Hepatocyte (in vitro differentiated cells): ENCODE data around the gene GRID1. TPM values are rescaled to one million over a fixed set of nuclear protein-coding genes. Genes with fewer than 3 reads are reported as not detected.

Experiments
- DNase-seq: peaks from one replicate; pipeline ENCODE4 v3.0.0-alpha.2; 2016; ENCODE audit warnings: low spot score
- H2AFZ ChIP-seq: fragments of 200-600 bp; sonication (generic); 2 replicates; pipeline ENCODE4 v1.6.0; 2016; ENCODE audit warnings: antibody characterized with exemption, mild to moderate bottlenecking
- H3K27ac ChIP-seq: fragments of 200-600 bp; sonication (generic); 2 replicates; pipeline ENCODE4 v1.5.1; 2016; ENCODE audit warnings: mild to moderate bottlenecking
- H3K27me3 ChIP-seq: fragments of 200-600 bp; sonication (generic); 2 replicates; pipeline ENCODE4 v1.6.1; 2016
- H3K36me3 ChIP-seq: fragments of 200-600 bp; sonication (generic); replicated peaks from 2 replicates; pipeline ENCODE4 v1.5.1; 2016; ENCODE audit warnings: low read depth; ENCODE audit not compliant: insufficient read depth
- H3K4me1 ChIP-seq: fragments of 200-600 bp; sonication (generic); 2 replicates; pipeline ENCODE4 v1.5.1; 2016; ENCODE audit warnings: mild to moderate bottlenecking, moderate library complexity; ENCODE audit not compliant: insufficient read depth
- H3K4me2 ChIP-seq: fragments of 200-600 bp; sonication (generic); 2 replicates; pipeline ENCODE4 v1.6.0; 2016
- H3K4me3 ChIP-seq: fragments of 200-600 bp; sonication (generic); 2 replicates; pipeline ENCODE4 v1.5.1; 2016; ENCODE audit warnings: mild to moderate bottlenecking
- H3K79me2 ChIP-seq: fragments of 200-600 bp; sonication (generic); 2 replicates; pipeline ENCODE4 v1.6.0; 2017; ENCODE audit warnings: mild to moderate bottlenecking
- H3K9me2 ChIP-seq: fragments of 200-600 bp; sonication (generic); replicated peaks from 2 replicates; pipeline ENCODE4 v1.6.0; 2017; ENCODE audit warnings: mild to moderate bottlenecking; ENCODE audit not compliant: insufficient read depth
- H3K9me3 ChIP-seq: fragments of 200-600 bp; sonication (generic); 2 replicates; pipeline ENCODE4 v1.5.1; 2016; ENCODE audit warnings: low read depth, mild to moderate bottlenecking
- H4K20me1 ChIP-seq: fragments of 200-600 bp; sonication (generic); 2 replicates; pipeline ENCODE4 v1.6.0; 2016; ENCODE audit warnings: mild to moderate bottlenecking; ENCODE audit not compliant: insufficient read depth, poor library complexity, severe bottlenecking
- EZH2 ChIP-seq: fragments of 200-600 bp; sonication (generic); IDR thresholded peaks from 2 replicates; pipeline ENCODE4 v1.6.1; 2016; ENCODE audit warnings: antibody characterized with exemption, mild to moderate bottlenecking, borderline replicate concordance
- EZH2phosphoT487 ChIP-seq: fragments of 200-600 bp; sonication (generic); IDR thresholded peaks from one replicate; pipeline ENCODE4 v1.6.1; 2018; ENCODE audit warnings: antibody characterized with exemption, mild to moderate bottlenecking, low read depth, moderate library complexity; ENCODE audit not compliant: unreplicated experiment, severe bottlenecking
- WGBS: methylation state at CpG from one replicate; pipeline ENCODE4 v1.1.6; 2016; ENCODE audit warnings: low lambda C conversion rate; ENCODE audit errors: missing lambda C conversion rate; 5-methylcytosine and 5-hydroxymethylcytosine counted together
- polyA plus RNA-seq: library from polyadenylated mRNA; unstranded; fragments of >200 nt; fragmentation: Nextera tagmentation; extraction: Ambion mirVana; gene quantifications from 2 replicates; pipeline ENCODE4 v1.2.1, GENCODE V29; 2016
- total RNA-seq: library from RNA; depleted of rRNA; stranded (reverse); fragments of >200 nt; gene quantifications from 2 replicates; pipeline ENCODE4 v1.2.3, GENCODE V29; 2014
- TF ChIP-seq, protein P1 (sequence below): fragments of 200-600 bp; sonication (generic); IDR thresholded peaks from 2 replicates; pipeline ENCODE4 v1.5.1; 2016; ENCODE audit warnings: antibody characterized with exemption, mild to moderate bottlenecking; ENCODE audit not compliant: poor library complexity

Gene GRID1
- total and polyA plus RNA-seq, 2 experiments from 2014 or later = 0.07 to 0.37 TPM

- TF ChIP-seq EZH2phosphoT487 = no peak
- TF ChIP-seq, protein P1, sequence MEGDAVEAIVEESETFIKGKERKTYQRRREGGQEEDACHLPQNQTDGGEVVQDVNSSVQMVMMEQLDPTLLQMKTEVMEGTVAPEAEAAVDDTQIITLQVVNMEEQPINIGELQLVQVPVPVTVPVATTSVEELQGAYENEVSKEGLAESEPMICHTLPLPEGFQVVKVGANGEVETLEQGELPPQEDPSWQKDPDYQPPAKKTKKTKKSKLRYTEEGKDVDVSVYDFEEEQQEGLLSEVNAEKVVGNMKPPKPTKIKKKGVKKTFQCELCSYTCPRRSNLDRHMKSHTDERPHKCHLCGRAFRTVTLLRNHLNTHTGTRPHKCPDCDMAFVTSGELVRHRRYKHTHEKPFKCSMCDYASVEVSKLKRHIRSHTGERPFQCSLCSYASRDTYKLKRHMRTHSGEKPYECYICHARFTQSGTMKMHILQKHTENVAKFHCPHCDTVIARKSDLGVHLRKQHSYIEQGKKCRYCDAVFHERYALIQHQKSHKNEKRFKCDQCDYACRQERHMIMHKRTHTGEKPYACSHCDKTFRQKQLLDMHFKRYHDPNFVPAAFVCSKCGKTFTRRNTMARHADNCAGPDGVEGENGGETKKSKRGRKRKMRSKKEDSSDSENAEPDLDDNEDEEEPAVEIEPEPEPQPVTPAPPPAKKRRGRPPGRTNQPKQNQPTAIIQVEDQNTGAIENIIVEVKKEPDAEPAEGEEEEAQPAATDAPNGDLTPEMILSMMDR = no peak
- no peak for TF ChIP-seq EZH2
- no peak for DNase-seq
- 89% methylated on average over 3 of the region's 3 CpGs for WGBS
Observed at GRCh38 chr10:86082556-86082955, 284.0 kb downstream of the GRID1 start.

GRCh38 chr10:86079088-86079487, 287.5 kb downstream of the GRID1 start:
- no peaks in the 10 kb centered on the region for H3K27me3 ChIP-seq
- H3K4me1 ChIP-seq = peaks cover 9% of the 10 kb centered on the region
- no peaks in the 10 kb centered on the region for H3K9me3 ChIP-seq
- peak overlapping the region; percentile 68 for H3K27ac ChIP-seq
- peak overlapping the region; percentile 59 for H3K4me2 ChIP-seq
- WGBS = 42% methylated on average over 4 of the region's 4 CpGs
- H3K79me2 ChIP-seq = no peaks in the 10 kb centered on the region
- no peak overlapping the region for H2AFZ ChIP-seq
- peak; percentile 79 for DNase-seq
- TF ChIP-seq, protein P1 = no peak
- no peak for TF ChIP-seq EZH2phosphoT487
- no peaks in the 10 kb centered on the region for H3K9me2 ChIP-seq
- no peaks in the 10 kb centered on the region for H3K36me3 ChIP-seq
- no peaks in the 10 kb centered on the region for H4K20me1 ChIP-seq
- H3K4me3 ChIP-seq = no peak overlapping the region

More at GRCh38 chr10:86082556-86082955, 284.0 kb downstream of the GRID1 start:
- Histone ChIP-seq H3K4me2 (no peak overlapping the region), H4K20me1 (no peaks in the 10 kb centered on the region), H3K27me3 (no peaks in the 10 kb centered on the region), H3K4me1 (peaks cover 9% of the 10 kb centered on the region), H2AFZ (no peak overlapping the region), H3K27ac (no peak overlapping the region), H3K79me2 (no peaks in the 10 kb centered on the region), H3K9me2 (no peaks in the 10 kb centered on the region), H3K4me3 (no peak overlapping the region), H3K36me3 (no peaks in the 10 kb centered on the region), H3K9me3 (no peaks in the 10 kb centered on the region)

- Histone ChIP-seq H3K4me2 (peak overlapping the region; percentile 59), H3K79me2 (no peaks in the 10 kb centered on the region), H3K4me1 (peaks cover 9% of the 10 kb centered on the region), H4K20me1 (no peaks in the 10 kb centered on the region), H3K36me3 (no peaks in the 10 kb centered on the region), H2AFZ (no peak overlapping the region), H3K9me2 (no peaks in the 10 kb centered on the region), H3K9me3 (no peaks in the 10 kb centered on the region), H3K27ac (peak overlapping the region; percentile 68), H3K4me3 (no peak overlapping the region), H3K27me3 (no peaks in the 10 kb centered on the region)
- TF ChIP-seq, protein P1 = no peak
- no peak for DNase-seq
- 83% methylated on average over 5 of the region's 5 CpGs for WGBS
Observed at GRCh38 chr10:86078639-86079035, 288.0 kb downstream of the GRID1 start.
